Measurements from ENCODE around the gene RIPK1. TPM values are rescaled to one million over a fixed set of nuclear protein-coding genes. Genes with fewer than 3 reads are reported as not detected.

Gene RIPK1
- total and polyA plus RNA-seq, 2 of the 8 experiments (the other 6 are each of a cell fraction or from before 2014, with no cell fraction given): 5.9 to 22.9 TPM

DNA sequence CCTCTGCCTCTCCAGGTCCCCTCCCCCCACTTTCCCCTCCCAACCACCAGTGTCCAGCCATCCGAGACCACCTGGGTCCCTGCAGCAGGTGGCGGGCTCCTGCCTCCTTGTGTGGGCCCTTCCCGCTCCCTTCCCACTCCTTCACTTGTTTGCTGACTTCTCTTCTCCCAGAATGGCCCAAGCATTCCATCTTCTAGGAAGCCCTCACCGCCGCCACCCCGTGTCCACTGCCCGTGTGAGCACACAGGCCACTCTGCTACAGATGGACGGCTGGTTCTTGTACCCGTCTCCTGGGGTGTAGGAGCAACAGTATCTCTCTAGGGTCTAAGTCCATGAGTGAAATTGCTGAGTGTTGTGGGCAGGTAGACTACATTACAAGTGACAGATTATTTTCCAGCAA is 65.2 kb downstream of the RIPK1 start:
- H3K9ac ChIP-seq (replicated peaks in 1 of 4; ENCODE audit: extremely low read depth in 1 of 4, low read depth in 3 of 4, low read length in 3 of 4): no peak overlapping the region
- H2AK5ac ChIP-seq (ENCODE audit: low read depth, low read length): no peak overlapping the region
- H3K18ac ChIP-seq (ENCODE audit: extremely low read depth, low read length): no peak overlapping the region
- H4K91ac ChIP-seq (replicated peaks; ENCODE audit: insufficient read length, low read length): no peak overlapping the region
- WGBS, 2 experiments (ENCODE audit: extremely low coverage in 1 of 2, insufficient coverage in 1 of 2, insufficient read length in 1 of 2, insufficient replicate concordance in 2 of 2, low coverage in 1 of 2, low lambda C conversion rate in 2 of 2, missing lambda C conversion rate in 1 of 2): 86% methylated on average over 9 of the region's 9 CpGs; no CpG with 5 or more reads in 1 of the 2 experiments
- no peak overlapping the region for H2BK12ac ChIP-seq (ENCODE audit: low read depth, low read length)
- no peak overlapping the region for H2BK120ac ChIP-seq (replicated peaks; ENCODE audit: low read depth, low read length)
- H2BK15ac ChIP-seq (ENCODE audit: low read length): no peak overlapping the region
- no peak overlapping the region for H2BK5ac ChIP-seq (ENCODE audit: low read depth, low read length)
- H3K4ac ChIP-seq (replicated peaks; ENCODE audit: insufficient read length, low read depth, low read length): no peak overlapping the region
- no peaks in the 10 kb centered on the region; a peak in 1 of 7 replicates for H3K27me3 ChIP-seq (replicated peaks in 1 of 4; ENCODE audit: control insufficient read depth in 3 of 4, extremely low read depth in 1 of 4, insufficient read depth in 3 of 4, low read length in 3 of 4)
- FAIRE-seq (no peak), DNase-seq (ENCODE audit: low read depth in 1 of 2, low spot score in 2 of 2) (no peak)
- no peaks in the 10 kb centered on the region for H3K79me2 ChIP-seq (ENCODE audit: control insufficient read depth in 1 of 2, insufficient read depth in 2 of 2, low read length in 2 of 2)
- no peak overlapping the region for H3K4me2 ChIP-seq (ENCODE audit: insufficient read depth in 1 of 2, low read depth in 2 of 2, low read length in 2 of 2)
- H4K5ac ChIP-seq (ENCODE audit: insufficient read length, low read depth, low read length): no peak overlapping the region
- H4K8ac ChIP-seq (ENCODE audit: extremely low read depth, insufficient read depth, low read length): no peak overlapping the region
- H2AFZ ChIP-seq (ENCODE audit: low read length): no peak overlapping the region
- H3K4me3 ChIP-seq (ENCODE audit: extremely low read depth in 1 of 4, insufficient read depth in 2 of 4, low read depth in 3 of 4, low read length in 4 of 4): no peak overlapping the region
- no peaks in the 10 kb centered on the region for H3K79me1 ChIP-seq (ENCODE audit: low read depth, low read length)
- no peak overlapping the region for H3K27ac ChIP-seq (ENCODE audit: low read depth, low read length)
- H3K4me1 ChIP-seq (replicated peaks in 1 of 4; ENCODE audit: control insufficient read depth in 3 of 4, insufficient read depth in 4 of 4, low read length in 3 of 4): peaks cover 0 to 8% (median 1%) of the 10 kb centered on the region in 4 experiments; a peak in 2 of 7 replicates
- no peaks in the 10 kb centered on the region for H3K23me2 ChIP-seq (ENCODE audit: low read depth, low read length)
- peaks cover 18 to 70% (median 41%) of the 10 kb centered on the region in 4 experiments for H3K36me3 ChIP-seq (ENCODE audit: control insufficient read depth in 2 of 4, insufficient read depth in 4 of 4, low read length in 3 of 4)
- ChIA-PET POLR2A (ENCODE audit: partially characterized antibody) (interaction anchor here (1.2 to 6.7 kb wide), 4 partner anchors 8 to 77 kb away, joined by 3 to 38 read pairs (median 4); partner anchors contain the start of gene TUBB2A), CTCF (ENCODE audit: partially characterized antibody) (interaction anchor here (0.6 to 0.9 kb wide), 3 partner anchors 118 to 383 kb away, joined by 3 read pairs; no protein-coding TSS in a partner anchor)
- peaks cover 0 to 2% of the 10 kb centered on the region in 2 experiments for H4K20me1 ChIP-seq (replicated peaks in 1 of 2; ENCODE audit: control insufficient read depth in 1 of 2, insufficient read depth in 2 of 2, low read length in 2 of 2)
- H3K9me3 ChIP-seq (ENCODE audit: insufficient read depth in 2 of 2, low read depth in 1 of 2, low read length in 1 of 2): no peaks in the 10 kb centered on the region
- no peak overlapping the region for H3K14ac ChIP-seq (ENCODE audit: insufficient read length)
- H3K56ac ChIP-seq (replicated peaks; ENCODE audit: insufficient read length, low read depth, low read length): no peak overlapping the region
- H3K23ac ChIP-seq (ENCODE audit: insufficient read length): no peak overlapping the region
- H2BK20ac ChIP-seq (ENCODE audit: low read length): no peak overlapping the region
- TF ChIP-seq EP300 (IDR thresholded peaks at IDR 0.05; ENCODE audit: borderline replicate concordance in 1 of 2, low read depth in 2 of 2, low read length in 2 of 2) (no peak), SUZ12 (IDR thresholded peaks at IDR 0.05; ENCODE audit: low read length) (no peak), RAD21 (IDR thresholded peaks at IDR 0.05 in 1 of 2, conservative IDR thresholded peaks at IDR 0.05 in 1 of 2; ENCODE audit: low read depth in 2 of 2, low read length in 2 of 2) (no peak; a peak in 1 of 4 replicates), CHD2 (IDR thresholded peaks at IDR 0.05; ENCODE audit: low read length) (no peak), GTF2F1 (IDR thresholded peaks at IDR 0.05; ENCODE audit: borderline replicate concordance, low read depth, low read length) (no peak), SAP30 (IDR thresholded peaks at IDR 0.05; ENCODE audit: insufficient read depth, insufficient replicate concordance, low read length) (no peak), HDAC2 (IDR thresholded peaks at IDR 0.05; ENCODE audit: borderline replicate concordance in 1 of 2, low read depth in 2 of 2, low read length in 2 of 2) (no peak), HDAC6 (IDR thresholded peaks at IDR 0.05; ENCODE audit: low read depth, low read length) (no peak), CBX8 (IDR thresholded peaks at IDR 0.05; ENCODE audit: borderline replicate concordance, low read depth, low read length) (no peak)
- TF ChIP-seq, protein P1, sequence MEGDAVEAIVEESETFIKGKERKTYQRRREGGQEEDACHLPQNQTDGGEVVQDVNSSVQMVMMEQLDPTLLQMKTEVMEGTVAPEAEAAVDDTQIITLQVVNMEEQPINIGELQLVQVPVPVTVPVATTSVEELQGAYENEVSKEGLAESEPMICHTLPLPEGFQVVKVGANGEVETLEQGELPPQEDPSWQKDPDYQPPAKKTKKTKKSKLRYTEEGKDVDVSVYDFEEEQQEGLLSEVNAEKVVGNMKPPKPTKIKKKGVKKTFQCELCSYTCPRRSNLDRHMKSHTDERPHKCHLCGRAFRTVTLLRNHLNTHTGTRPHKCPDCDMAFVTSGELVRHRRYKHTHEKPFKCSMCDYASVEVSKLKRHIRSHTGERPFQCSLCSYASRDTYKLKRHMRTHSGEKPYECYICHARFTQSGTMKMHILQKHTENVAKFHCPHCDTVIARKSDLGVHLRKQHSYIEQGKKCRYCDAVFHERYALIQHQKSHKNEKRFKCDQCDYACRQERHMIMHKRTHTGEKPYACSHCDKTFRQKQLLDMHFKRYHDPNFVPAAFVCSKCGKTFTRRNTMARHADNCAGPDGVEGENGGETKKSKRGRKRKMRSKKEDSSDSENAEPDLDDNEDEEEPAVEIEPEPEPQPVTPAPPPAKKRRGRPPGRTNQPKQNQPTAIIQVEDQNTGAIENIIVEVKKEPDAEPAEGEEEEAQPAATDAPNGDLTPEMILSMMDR (IDR thresholded peaks at IDR 0.05; ENCODE audit: control extremely low read depth in 1 of 3, insufficient read depth in 1 of 3, low read depth in 1 of 3, low read length in 3 of 3): no peak
